ENCODE data around the gene ABCC1. TPM values are rescaled to one million over a fixed set of nuclear protein-coding genes. Genes with fewer than 3 reads are reported as not detected.

The ABCC1 gene
- total RNA-seq, 2 donors from 2014 or later, result 66.0 to 67.0 TPM

- H3K4me1 Mint-ChIP-seq, result peaks cover 7% of the 10 kb centered on the region
- ATAC-seq (no peak), DNase-seq (no peak)
- H3K36me3 Mint-ChIP-seq (ENCODE audit: low read depth), result peaks cover 4% of the 10 kb centered on the region
- no peaks in the 10 kb centered on the region for H3K27me3 Mint-ChIP-seq
- H3K4me3 Mint-ChIP-seq, result no peak overlapping the region
- no peak overlapping the region for H3K27ac Mint-ChIP-seq
- peaks cover 3% of the 10 kb centered on the region for H3K9me3 ChIP-seq (ENCODE audit: control insufficient read depth, low read length, poor library complexity, severe bottlenecking)
Observed at GRCh38 chr16:16124438-16124837, 175.0 kb downstream of the ABCC1 start.

GRCh38 chr16:16124974-16125373, 175.6 kb downstream of the ABCC1 start:
- Mint-ChIP-seq H3K27ac (no peak overlapping the region), H3K36me3 (ENCODE audit: low read depth) (peaks cover 4% of the 10 kb centered on the region), H3K4me3 (no peak overlapping the region), H3K27me3 (no peaks in the 10 kb centered on the region), H3K4me1 (peaks cover 4% of the 10 kb centered on the region)
- no peak for ATAC-seq
- peaks cover 3% of the 10 kb centered on the region for H3K9me3 ChIP-seq (ENCODE audit: control insufficient read depth, low read length, poor library complexity, severe bottlenecking)
- no peak for DNase-seq

GRCh38 chr16:16126896-16127295, 177.5 kb downstream of the ABCC1 start:
- no peak overlapping the region for H3K27ac Mint-ChIP-seq
- H3K9me3 ChIP-seq (ENCODE audit: control insufficient read depth, low read length, poor library complexity, severe bottlenecking), result peaks cover 3% of the 10 kb centered on the region
- H3K4me3 Mint-ChIP-seq, result no peak overlapping the region
- no peaks in the 10 kb centered on the region for H3K4me1 Mint-ChIP-seq
- ATAC-seq (no peak), DNase-seq (no peak)
- H3K36me3 Mint-ChIP-seq (ENCODE audit: low read depth), result peaks cover 3% of the 10 kb centered on the region
- no peaks in the 10 kb centered on the region for H3K27me3 Mint-ChIP-seq

- DNase-seq (peak; percentile 38 to 63 (median 45)), ATAC-seq (peak; percentile 91)
- no peaks in the 10 kb centered on the region for H3K27me3 Mint-ChIP-seq
- peaks cover 3% of the 10 kb centered on the region for H3K9me3 ChIP-seq (ENCODE audit: control insufficient read depth, low read length, poor library complexity, severe bottlenecking)
- H3K27ac Mint-ChIP-seq, result no peak overlapping the region
- peaks cover 5% of the 10 kb centered on the region for H3K36me3 Mint-ChIP-seq (ENCODE audit: low read depth)
- no peaks in the 10 kb centered on the region for H3K4me1 Mint-ChIP-seq
- no peak overlapping the region for H3K4me3 Mint-ChIP-seq
Observed at GRCh38 chr16:16127469-16128116, 178.2 kb downstream of the ABCC1 start.

GRCh38 chr16:16131204-16131603, 181.8 kb downstream of the ABCC1 start:
- no peaks in the 10 kb centered on the region for H3K4me1 Mint-ChIP-seq
- H3K4me3 Mint-ChIP-seq, result no peak overlapping the region
- no peaks in the 10 kb centered on the region for H3K27me3 Mint-ChIP-seq
- H3K27ac Mint-ChIP-seq, result no peak overlapping the region
- peaks cover 5% of the 10 kb centered on the region for H3K36me3 Mint-ChIP-seq (ENCODE audit: low read depth)
- DNase-seq (no peak), ATAC-seq (no peak)
- no peaks in the 10 kb centered on the region for H3K9me3 ChIP-seq (ENCODE audit: control insufficient read depth, low read length, poor library complexity, severe bottlenecking)

- H3K9me3 ChIP-seq (ENCODE audit: control insufficient read depth, low read length, poor library complexity, severe bottlenecking), result no peaks in the 10 kb centered on the region
- Mint-ChIP-seq H3K27ac (peak overlapping the region; percentile 56), H3K36me3 (ENCODE audit: low read depth) (peaks cover 5% of the 10 kb centered on the region), H3K4me1 (no peaks in the 10 kb centered on the region), H3K4me3 (no peak overlapping the region), H3K27me3 (no peaks in the 10 kb centered on the region)
- DNase-seq (no peak), ATAC-seq (no peak)
Observed at GRCh38 chr16:16131659-16132058, 182.2 kb downstream of the ABCC1 start.

- peaks cover 8% of the 10 kb centered on the region for H3K36me3 Mint-ChIP-seq (ENCODE audit: low read depth)
- H3K9me3 ChIP-seq (ENCODE audit: control insufficient read depth, low read length, poor library complexity, severe bottlenecking), result no peaks in the 10 kb centered on the region
- ATAC-seq (no peak), DNase-seq (no peak)
- H3K27ac Mint-ChIP-seq, result peak overlapping the region; percentile 27
- no peaks in the 10 kb centered on the region for H3K27me3 Mint-ChIP-seq
- no peaks in the 10 kb centered on the region for H3K4me1 Mint-ChIP-seq
- H3K4me3 Mint-ChIP-seq, result no peak overlapping the region
Observed at GRCh38 chr16:16133943-16134604, 184.7 kb downstream of the ABCC1 start.

- Mint-ChIP-seq H3K4me3 (no peak overlapping the region), H3K27ac (no peak overlapping the region), H3K4me1 (no peaks in the 10 kb centered on the region), H3K27me3 (no peaks in the 10 kb centered on the region), H3K36me3 (ENCODE audit: low read depth) (peaks cover 6% of the 10 kb centered on the region)
- DNase-seq (no peak), ATAC-seq (no peak)
- no peaks in the 10 kb centered on the region for H3K9me3 ChIP-seq (ENCODE audit: control insufficient read depth, low read length, poor library complexity, severe bottlenecking)
Observed at GRCh38 chr16:16136588-16136987, 187.2 kb downstream of the ABCC1 start.

- DNase-seq (no peak), ATAC-seq (no peak)
- peaks cover 4% of the 10 kb centered on the region for H3K36me3 Mint-ChIP-seq (ENCODE audit: low read depth)
Observed at GRCh38 chr16:16137110-16137509, 187.7 kb downstream of the ABCC1 start.

GRCh38 chr16:16138034-16138635, 188.7 kb downstream of the ABCC1 start:
- Mint-ChIP-seq H3K4me3 (no peak overlapping the region), H3K27me3 (no peaks in the 10 kb centered on the region), H3K36me3 (ENCODE audit: low read depth) (peaks cover 3% of the 10 kb centered on the region), H3K4me1 (no peaks in the 10 kb centered on the region), H3K27ac (no peak overlapping the region)
- no peaks in the 10 kb centered on the region for H3K9me3 ChIP-seq (ENCODE audit: control insufficient read depth, low read length, poor library complexity, severe bottlenecking)
- ATAC-seq (no peak), DNase-seq (no peak)

More at GRCh38 chr16:16137110-16137509, 187.7 kb downstream of the ABCC1 start:
- no peak overlapping the region for H3K4me3 Mint-ChIP-seq
- H3K9me3 ChIP-seq (ENCODE audit: control insufficient read depth, low read length, poor library complexity, severe bottlenecking), result no peaks in the 10 kb centered on the region
- H3K4me1 Mint-ChIP-seq, result no peaks in the 10 kb centered on the region
- H3K27ac Mint-ChIP-seq, result no peak overlapping the region
- no peaks in the 10 kb centered on the region for H3K27me3 Mint-ChIP-seq

GRCh38 chr16:16139061-16139460, 189.6 kb downstream of the ABCC1 start:
- no peaks in the 10 kb centered on the region for H3K9me3 ChIP-seq (ENCODE audit: control insufficient read depth, low read length, poor library complexity, severe bottlenecking)
- Mint-ChIP-seq H3K4me1 (no peaks in the 10 kb centered on the region), H3K36me3 (ENCODE audit: low read depth) (peaks cover 3% of the 10 kb centered on the region), H3K4me3 (no peak overlapping the region), H3K27ac (no peak overlapping the region), H3K27me3 (no peaks in the 10 kb centered on the region)
- DNase-seq (no peak), ATAC-seq (no peak)

GRCh38 chr16:16139806-16140205, 190.4 kb downstream of the ABCC1 start:
- H3K4me3 Mint-ChIP-seq, result no peak overlapping the region
- no peaks in the 10 kb centered on the region for H3K27me3 Mint-ChIP-seq
- H3K27ac Mint-ChIP-seq, result no peak overlapping the region
- no peaks in the 10 kb centered on the region for H3K9me3 ChIP-seq (ENCODE audit: control insufficient read depth, low read length, poor library complexity, severe bottlenecking)
- H3K36me3 Mint-ChIP-seq (ENCODE audit: low read depth), result peaks cover 3% of the 10 kb centered on the region
- no peaks in the 10 kb centered on the region for H3K4me1 Mint-ChIP-seq
- DNase-seq (no peak), ATAC-seq (no peak)

GRCh38 chr16:16140537-16140936, 191.1 kb downstream of the ABCC1 start:
- ATAC-seq (no peak), DNase-seq (no peak)
- no peak overlapping the region for H3K27ac Mint-ChIP-seq
- H3K36me3 Mint-ChIP-seq (ENCODE audit: low read depth), result peaks cover 3% of the 10 kb centered on the region
- no peak overlapping the region for H3K4me3 Mint-ChIP-seq
- peaks cover under 1% of the 10 kb centered on the region for H3K4me1 Mint-ChIP-seq
- no peaks in the 10 kb centered on the region for H3K9me3 ChIP-seq (ENCODE audit: control insufficient read depth, low read length, poor library complexity, severe bottlenecking)
- no peaks in the 10 kb centered on the region for H3K27me3 Mint-ChIP-seq
